Astrocyte (in vitro differentiated cells and primary cell): ENCODE measurements around the gene SERPINA5. TPM values are rescaled to one million over a fixed set of nuclear protein-coding genes. Genes with fewer than 3 reads are reported as not detected.
A peak's percentile ranks its signal among the peaks of the same experiment; 100 is the strongest.

Experiments used
- DNase-seq: peaks from one replicate; pipeline ENCODE4 v3.0.0-alpha.2; 2010; ENCODE audit warnings: low read depth
- FAIRE-seq: peaks from 2 replicates; lab custom pipeline; 2011; peaks lifted over from hg19 to GRCh38; lab: Jason Lieb, UNC
- H2AFZ ChIP-seq: 2 replicates; pipeline ENCODE4 v1.6.0; 2012; ENCODE audit warnings: low read depth, low read length, inconsistent platforms
- H3K27ac ChIP-seq: 2 replicates; pipeline ENCODE4 v1.5.1; 2011; ENCODE audit warnings: low read depth, low read length, inconsistent platforms
- H3K27me3 ChIP-seq: 2 replicates; pipeline ENCODE4 v1.6.0; 2011; ENCODE audit warnings: low read length, inconsistent platforms; ENCODE audit not compliant: insufficient read depth
- H3K36me3 ChIP-seq: 2 replicates; pipeline ENCODE4 v1.5.1; 2011; ENCODE audit warnings: low read length, inconsistent platforms; ENCODE audit not compliant: insufficient read depth
- H3K4me1 ChIP-seq: 2 replicates; pipeline ENCODE4 v1.5.1; 2011; ENCODE audit warnings: low read length, inconsistent platforms; ENCODE audit not compliant: insufficient read depth
- H3K4me2 ChIP-seq: 2 replicates; pipeline ENCODE4 v1.6.0; 2012; ENCODE audit warnings: low read length, inconsistent platforms
- H3K4me3 ChIP-seq: 2 replicates; pipeline ENCODE4 v1.5.1; 2011; ENCODE audit warnings: low read depth, mild to moderate bottlenecking, low read length, inconsistent platforms; ENCODE audit not compliant: insufficient read depth
- H3K79me2 ChIP-seq: 2 replicates; pipeline ENCODE4 v1.6.0; 2012; ENCODE audit warnings: mild to moderate bottlenecking, low read length, inconsistent platforms; ENCODE audit not compliant: insufficient read depth
- H3K9ac ChIP-seq: 2 replicates; pipeline ENCODE4 v1.6.0; 2012; ENCODE audit warnings: mild to moderate bottlenecking, low read length, inconsistent platforms
- H3K9me3 ChIP-seq: 2 replicates; pipeline ENCODE4 v1.5.1; 2012; ENCODE audit warnings: low read depth, mild to moderate bottlenecking, low read length, inconsistent platforms; ENCODE audit not compliant: insufficient read depth
- H4K20me1 ChIP-seq: 2 replicates; pipeline ENCODE4 v1.6.0; 2012; ENCODE audit warnings: low read length, inconsistent platforms; ENCODE audit not compliant: insufficient read depth
- H3K27ac Mint-ChIP-seq: one replicate; pipeline ENCODE4 v1.8.0; 2021; ENCODE audit warnings: mild to moderate bottlenecking, mixed read lengths; ENCODE audit not compliant: unreplicated experiment
- H3K27me3 Mint-ChIP-seq: one replicate; pipeline ENCODE4 v1.8.0; 2021; ENCODE audit warnings: low read depth, mixed read lengths; ENCODE audit not compliant: unreplicated experiment
- H3K36me3 Mint-ChIP-seq: one replicate; pipeline ENCODE4 v1.8.0; 2021; ENCODE audit warnings: low read depth, mixed read lengths; ENCODE audit not compliant: unreplicated experiment
- H3K4me1 Mint-ChIP-seq: one replicate; pipeline ENCODE4 v1.8.0; 2021; ENCODE audit warnings: low read depth, mixed read lengths; ENCODE audit not compliant: unreplicated experiment
- H3K4me3 Mint-ChIP-seq: one replicate; pipeline ENCODE4 v1.8.0; 2021; ENCODE audit warnings: mild to moderate bottlenecking, moderate library complexity, mixed read lengths; ENCODE audit not compliant: unreplicated experiment
- H3K9me3 Mint-ChIP-seq: one replicate; pipeline ENCODE4 v1.8.0; 2021; ENCODE audit warnings: mild to moderate bottlenecking, mixed read lengths; ENCODE audit not compliant: unreplicated experiment
- CTCF ChIP-seq: IDR thresholded peaks from 2 replicates; pipeline ENCODE4 v1.5.1; 2011; ENCODE audit warnings: low read depth, mild to moderate bottlenecking, inconsistent platforms, low read length, moderate library complexity; ENCODE audit not compliant: insufficient read depth
- EZH2 ChIP-seq: IDR thresholded peaks from 2 replicates; pipeline ENCODE4 v1.6.1; 2012; ENCODE audit warnings: mild to moderate bottlenecking, low read length, inconsistent platforms; ENCODE audit not compliant: insufficient read depth
- total RNA-seq: library from RNA; stranded (reverse); gene quantifications from 2 replicates; pipeline ENCODE4 v1.2.1, GENCODE V29; 2021

SERPINA5 gene
- total RNA-seq, 1 donor from 2014 or later = 0.23 TPM

- DNase-seq (no peak), FAIRE-seq (no peak)
- Mint-ChIP-seq H3K27ac (no peak overlapping the region), H3K27me3 (peaks cover 16% of the 10 kb centered on the region), H3K36me3 (no peaks in the 10 kb centered on the region), H3K4me1 (peaks cover 13% of the 10 kb centered on the region), H3K9me3 (peaks cover 14% of the 10 kb centered on the region), H3K4me3 (no peak overlapping the region)
- H3K27ac ChIP-seq = no peak overlapping the region
- no peak overlapping the region for H3K4me2 ChIP-seq
- peaks cover 15% of the 10 kb centered on the region for H3K4me1 ChIP-seq
- no peaks in the 10 kb centered on the region for H3K36me3 ChIP-seq
- H3K4me3 ChIP-seq = no peak overlapping the region
- no peaks in the 10 kb centered on the region for H4K20me1 ChIP-seq
- peak overlapping the region; percentile 30 for H2AFZ ChIP-seq
- no peaks in the 10 kb centered on the region for H3K79me2 ChIP-seq
- H3K27me3 ChIP-seq = no peaks in the 10 kb centered on the region
- TF ChIP-seq EZH2 (no peak), CTCF (no peak)
- H3K9me3 ChIP-seq = no peaks in the 10 kb centered on the region
- no peak overlapping the region for H3K9ac ChIP-seq
Measured at GRCh38 chr14:94543449-94544124, 37.6 kb upstream of the SERPINA5 start.

GRCh38 chr14:94544726-94545125 is 36.5 kb upstream of the SERPINA5 start:
- no peak overlapping the region for H2AFZ ChIP-seq
- no peak overlapping the region for H3K4me2 ChIP-seq
- DNase-seq (no peak), FAIRE-seq (no peak)
- H4K20me1 ChIP-seq = no peaks in the 10 kb centered on the region
- H3K4me3 ChIP-seq = no peak overlapping the region
- H3K4me3 Mint-ChIP-seq = no peak overlapping the region
- H3K4me1 Mint-ChIP-seq = peaks cover 12% of the 10 kb centered on the region
- H3K9ac ChIP-seq = no peak overlapping the region
- H3K4me1 ChIP-seq = peaks cover 14% of the 10 kb centered on the region
- H3K27me3 Mint-ChIP-seq = peaks cover 17% of the 10 kb centered on the region
- H3K27me3 ChIP-seq = no peaks in the 10 kb centered on the region
- no peaks in the 10 kb centered on the region for H3K36me3 Mint-ChIP-seq
- H3K27ac Mint-ChIP-seq = no peak overlapping the region
- H3K9me3 ChIP-seq = no peaks in the 10 kb centered on the region
- TF ChIP-seq EZH2 = no peak
- no peak for TF ChIP-seq CTCF
- peak overlapping the region; percentile 5 for H3K27ac ChIP-seq
- H3K9me3 Mint-ChIP-seq = peaks cover 15% of the 10 kb centered on the region
- no peaks in the 10 kb centered on the region for H3K79me2 ChIP-seq
- no peaks in the 10 kb centered on the region for H3K36me3 ChIP-seq
